GM19463 (cell line): ENCODE results near the gene LYZ.
"Not testable (repeated sequence)": the region's sequence is repeated elsewhere in the genome, so short reads cannot be mapped to it uniquely, and the experiment has no call there.

ENCODE experiments used
- ATAC-seq: cut with Tn5 transposase; IDR thresholded peaks from one replicate; pipeline ENCODE4 v1.9.1; 2021; ENCODE audit warnings: mild to moderate bottlenecking, moderate library complexity; ENCODE audit not compliant: unreplicated experiment

Gene LYZ

DNA sequence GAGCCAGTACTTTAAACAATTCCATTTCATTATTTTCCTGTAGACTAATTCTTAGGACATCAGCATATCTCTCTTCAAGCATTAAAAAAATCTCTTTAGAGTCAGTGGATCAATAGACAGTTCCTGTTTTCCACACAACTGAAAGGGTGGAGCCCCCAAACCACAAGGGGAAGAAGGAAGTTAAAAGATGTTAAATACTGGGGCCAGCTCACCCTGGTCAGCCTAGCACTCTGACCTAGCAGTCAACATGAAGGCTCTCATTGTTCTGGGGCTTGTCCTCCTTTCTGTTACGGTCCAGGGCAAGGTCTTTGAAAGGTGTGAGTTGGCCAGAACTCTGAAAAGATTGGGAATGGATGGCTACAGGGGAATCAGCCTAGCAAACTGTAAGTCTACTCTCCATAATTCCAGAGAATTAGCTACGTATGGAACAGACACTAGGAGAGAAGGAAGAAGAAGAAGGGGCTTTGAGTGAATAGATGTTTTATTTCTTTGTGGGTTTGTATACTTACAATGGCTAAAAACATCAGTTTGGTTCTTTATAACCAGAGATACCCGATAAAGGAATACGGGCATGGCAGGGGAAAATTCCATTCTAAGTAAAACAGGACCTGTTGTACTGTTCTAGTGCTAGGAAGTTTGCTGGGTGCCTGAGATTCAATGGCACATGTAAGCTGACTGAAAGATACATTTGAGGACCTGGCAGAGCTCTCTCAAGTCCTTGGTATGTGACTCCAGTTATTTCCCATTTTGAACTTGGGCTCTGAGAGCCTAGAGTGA is at the start of gene LYZ:
LYZ (plus strand) TSS at position 220 of the 777 bp plus-strand sequence; CDS start at position 248, 28 bp downstream.
- ATAC-seq: no peak

GRCh38 chr12:69298947-69299346 is 49.2 kb upstream of the LYZ start:
- no peak for ATAC-seq

DNA sequence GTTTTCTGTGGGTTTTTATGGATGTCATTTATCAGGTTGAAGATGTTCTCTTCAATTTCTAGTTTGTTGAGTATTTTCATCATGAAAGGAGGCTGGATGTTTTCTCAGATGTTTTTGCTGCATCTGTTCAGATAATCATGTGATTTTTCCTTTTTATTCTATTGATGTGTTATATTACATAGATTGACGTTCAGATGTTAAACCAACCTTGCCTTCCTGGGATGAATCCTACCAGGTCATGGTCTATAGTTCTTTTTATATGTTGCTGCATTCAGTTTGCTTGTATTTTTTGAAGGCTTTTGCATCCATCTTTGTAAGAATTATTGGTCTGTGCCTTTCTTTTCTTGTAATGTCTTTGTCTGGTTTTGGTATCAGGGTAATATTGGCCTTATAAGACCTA is 43.9 kb upstream of the LYZ start:
- ATAC-seq: no peak

DNA sequence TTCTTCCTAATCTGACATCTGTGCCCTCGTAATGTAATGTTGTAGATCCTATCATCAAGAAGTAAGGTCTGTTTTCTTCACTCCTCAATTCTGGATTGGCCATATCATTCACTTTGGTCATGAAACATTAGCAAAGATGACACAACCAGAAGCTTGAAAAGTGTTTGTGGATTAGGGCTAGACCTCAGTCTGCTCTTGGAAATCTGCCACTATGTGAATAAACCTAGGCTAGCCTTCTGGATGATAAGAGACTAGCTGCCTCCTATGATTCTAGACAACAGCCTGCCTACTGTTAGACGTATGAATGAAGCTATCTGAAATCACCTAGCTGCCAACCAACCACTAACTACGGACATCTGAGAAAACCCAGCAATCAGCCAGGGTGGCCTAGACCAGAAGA is 38.7 kb upstream of the LYZ start:
- ATAC-seq: no peak

DNA sequence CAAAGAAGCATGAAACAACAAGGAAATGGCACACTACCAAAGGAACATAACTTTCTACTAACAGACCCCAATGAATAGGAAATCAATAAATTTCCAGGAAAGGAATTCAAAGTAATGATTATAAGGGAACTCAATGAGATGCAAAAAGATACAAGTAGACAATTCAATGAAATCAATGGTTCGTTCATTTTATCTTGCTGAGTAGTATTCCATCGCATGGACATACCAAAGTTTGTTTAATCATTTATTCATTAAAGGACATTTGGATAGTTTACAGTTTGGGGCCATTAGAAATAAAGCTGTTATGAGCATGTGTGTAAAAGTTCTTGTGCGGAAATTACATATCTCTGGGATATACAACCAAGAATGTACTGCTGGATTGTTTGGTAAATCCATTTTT is 35.0 kb upstream of the LYZ start:
- ATAC-seq: no peak

GRCh38 chr12:69316784-69317183 is 31.4 kb upstream of the LYZ start:
- ATAC-seq: not testable (repeated sequence)

- ATAC-seq: not testable (repeated sequence)
Observed at GRCh38 chr12:69317233-69317632, 30.9 kb upstream of the LYZ start.

GRCh38 chr12:69318225-69318624 is 30.0 kb upstream of the LYZ start:
- no peak for ATAC-seq

DNA sequence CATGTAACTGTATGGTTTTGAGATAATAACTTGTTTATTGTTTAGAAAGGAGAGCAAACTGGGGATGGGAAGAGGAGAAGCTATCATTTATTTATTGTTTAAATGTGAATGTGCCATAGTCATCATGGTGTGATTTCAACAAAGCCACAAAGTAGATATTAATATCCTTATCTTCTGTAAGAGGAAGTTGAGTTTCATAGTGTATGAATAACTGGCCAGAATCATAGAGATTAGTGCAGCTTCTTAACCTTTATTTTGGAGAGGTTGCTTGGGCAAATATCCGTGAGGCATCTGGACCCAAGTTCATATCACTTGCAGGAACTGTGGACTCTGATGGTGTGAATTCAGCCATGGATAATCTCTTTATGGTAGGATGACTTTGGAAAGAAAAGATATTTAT is 26.8 kb upstream of the LYZ start:
- ATAC-seq: no peak

- ATAC-seq: peak; percentile 93
Observed at GRCh38 chr12:69324797-69325466, 23.2 kb upstream of the LYZ start.

DNA sequence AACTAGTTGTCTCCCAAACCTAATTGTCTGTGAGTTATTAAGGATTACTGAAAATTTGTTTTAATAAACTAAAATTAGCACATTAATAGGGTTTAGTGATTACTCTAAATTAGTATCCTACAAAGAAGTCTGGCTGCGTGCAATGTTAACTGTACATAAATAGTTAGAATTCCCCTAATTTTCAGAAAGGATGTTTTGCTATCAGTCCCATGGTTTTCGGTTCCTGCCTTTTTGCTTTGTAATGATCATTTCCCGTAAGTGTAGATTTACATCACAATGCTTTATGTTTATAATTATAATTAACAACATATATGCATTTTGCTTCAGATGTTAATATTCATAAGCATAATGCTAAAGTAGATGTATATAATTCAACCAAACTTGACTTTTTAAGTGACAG is 19.8 kb upstream of the LYZ start:
- no peak for ATAC-seq

- no peak for ATAC-seq
Observed at GRCh38 chr12:69329669-69330428, 18.3 kb upstream of the LYZ start.

- peak; percentile 70 for ATAC-seq
Observed at GRCh38 chr12:69330475-69331473, 17.4 kb upstream of the LYZ start.

DNA sequence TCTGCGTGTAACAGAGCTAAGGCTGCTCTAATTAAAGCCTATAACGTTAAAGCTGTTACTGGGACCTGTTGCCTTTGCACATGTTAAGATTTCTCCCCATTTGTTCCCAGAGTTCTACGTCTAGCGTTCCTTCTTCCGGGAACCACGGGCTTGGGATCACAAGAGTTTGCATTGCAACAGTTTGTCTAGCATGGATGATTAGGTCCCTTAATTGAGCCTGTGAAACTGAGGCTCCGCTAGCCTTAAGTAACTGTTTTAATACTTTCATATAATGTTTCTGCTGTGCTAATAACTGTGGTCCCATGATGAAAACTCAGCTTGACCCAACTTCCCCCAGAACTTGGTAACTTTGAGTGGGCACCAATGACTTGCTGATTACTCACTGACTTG is 16.7 kb upstream of the LYZ start:
- ATAC-seq: no peak

DNA sequence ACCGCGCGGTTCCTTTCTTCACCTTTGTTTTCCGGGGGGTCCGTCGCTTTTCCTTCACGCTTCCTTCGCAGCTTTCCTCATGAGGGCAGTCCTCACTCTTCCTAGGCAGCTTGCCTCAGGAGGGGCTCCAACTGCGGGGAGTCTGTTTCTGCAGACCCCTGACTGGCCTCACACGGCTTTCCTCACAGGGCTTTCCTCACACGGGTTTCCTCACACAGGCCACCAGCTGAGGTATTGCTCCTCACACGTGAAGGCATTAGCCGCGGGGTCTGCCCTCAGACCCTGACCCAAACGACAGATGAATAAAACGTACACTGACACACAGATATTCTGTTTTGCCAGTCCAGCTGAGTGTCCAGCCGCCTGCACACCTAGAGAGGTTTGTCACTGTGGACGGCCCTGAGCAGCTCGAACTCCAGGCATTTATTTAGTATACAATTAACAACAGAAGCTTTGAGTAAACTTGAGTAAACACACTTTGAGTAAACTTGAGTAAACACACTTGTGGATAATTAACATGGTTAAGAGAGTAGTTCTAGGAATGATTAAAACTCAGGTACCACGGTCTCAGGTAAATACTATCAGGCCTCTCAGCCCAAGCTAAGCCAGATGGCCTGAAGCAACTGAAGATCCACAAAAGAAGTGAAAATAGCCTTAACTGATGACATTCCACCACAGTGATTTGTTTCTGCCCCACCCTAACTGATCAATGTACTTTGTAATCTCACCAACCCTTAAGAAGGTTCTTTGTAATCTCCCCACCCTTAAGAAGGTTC is 16.1 kb upstream of the LYZ start:
- ATAC-seq: no peak

DNA sequence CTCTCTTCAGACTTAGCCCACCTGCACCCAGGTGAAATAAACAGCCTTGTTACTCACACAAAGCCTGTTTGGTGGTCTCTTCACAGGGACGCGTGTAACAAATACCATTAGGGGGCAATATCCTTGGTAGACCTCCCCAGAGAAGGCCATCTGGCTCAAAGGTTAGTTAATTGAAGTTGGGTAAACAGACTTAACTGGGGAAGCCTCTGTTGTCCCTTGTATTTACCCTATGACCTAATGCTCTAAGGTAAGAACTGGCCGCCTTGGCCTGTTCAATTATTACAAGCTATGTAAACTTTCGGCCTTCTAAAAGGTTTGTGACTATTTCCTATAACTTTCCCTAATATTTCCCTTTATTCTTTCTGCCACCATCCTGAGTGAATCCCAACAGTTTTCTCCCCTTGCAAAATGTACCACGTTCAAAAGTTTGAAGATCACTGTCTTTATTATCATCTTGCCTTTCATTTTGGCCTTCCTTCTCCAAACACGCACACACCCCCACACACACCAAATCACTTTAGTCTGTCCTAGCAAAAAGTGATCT is 15.3 kb upstream of the LYZ start:
- no peak for ATAC-seq

DNA sequence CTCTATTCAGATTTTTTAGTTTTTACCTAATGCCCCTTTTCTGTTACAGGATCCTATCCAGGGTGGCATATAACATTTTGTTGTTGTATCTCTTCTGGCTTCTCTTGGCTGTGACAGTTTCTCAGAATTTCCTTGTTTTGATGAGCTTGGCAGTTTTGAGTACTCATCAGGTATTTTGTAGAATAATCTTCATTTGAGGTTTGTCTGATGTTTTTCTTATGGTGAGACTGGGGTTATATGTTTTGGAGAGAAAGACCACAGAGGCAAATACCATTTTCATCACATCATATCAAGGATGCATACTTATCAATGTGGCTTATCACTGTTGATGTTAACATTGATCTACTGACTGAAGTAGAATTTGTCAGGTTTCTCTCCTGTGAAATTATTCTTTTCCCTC is 14.0 kb upstream of the LYZ start:
- no peak for ATAC-seq

DNA sequence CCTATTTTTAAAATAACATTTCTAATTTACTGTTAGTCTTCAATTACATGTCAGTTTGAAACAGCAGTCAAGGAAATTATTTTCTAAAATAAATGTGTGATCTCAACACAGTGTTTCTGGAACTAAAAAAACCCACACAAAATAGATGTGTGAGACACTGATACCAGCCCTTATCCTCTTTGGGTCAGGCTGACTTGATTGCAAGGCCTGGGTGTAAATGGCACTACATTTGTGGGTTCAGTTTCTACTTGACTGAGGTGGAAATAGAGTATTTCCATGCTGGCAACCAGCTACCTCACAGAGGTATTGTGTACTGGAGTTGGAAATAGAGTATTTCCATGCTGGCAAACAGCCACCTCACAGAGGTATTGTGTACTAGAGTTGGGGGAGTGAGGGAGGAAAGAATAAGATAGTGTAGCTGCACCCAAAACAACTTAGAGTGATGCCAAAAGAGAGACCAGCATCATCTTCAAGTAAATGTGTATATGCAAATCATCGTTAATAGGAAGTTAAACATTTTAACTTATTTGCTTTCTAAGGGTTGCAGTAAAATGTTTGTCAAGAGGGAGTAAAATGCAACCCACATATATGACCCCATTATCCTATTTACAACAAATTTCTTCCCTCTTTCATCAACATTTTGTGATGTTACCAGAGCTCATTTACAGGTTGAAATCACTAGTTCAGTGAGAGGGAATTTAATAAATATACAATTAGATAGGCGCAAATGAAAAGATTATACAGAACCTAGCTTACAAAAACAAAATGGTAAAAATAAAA is 10.7 kb upstream of the LYZ start:
- ATAC-seq: no peak
